Keratinocyte (primary cell): ENCODE measurements around the gene SETBP1. TPM values are rescaled to one million over a fixed set of nuclear protein-coding genes. Genes with fewer than 3 reads are reported as not detected.

ENCODE experiments used
- DNase-seq: peaks from one replicate; pipeline ENCODE4 v3.0.0-alpha.2; 2011; ENCODE audit warnings: low read depth, missing footprints, low spot score
- FAIRE-seq: peaks from 2 replicates; lab custom pipeline; 2011; peaks lifted over from hg19 to GRCh38; lab: Jason Lieb, UNC
- H2AFZ ChIP-seq: 2 replicates; pipeline ENCODE4 v1.6.0; 2012; ENCODE audit warnings: low read length, control low read depth, inconsistent platforms; ENCODE audit not compliant: control insufficient read depth
- H3K27ac ChIP-seq: 2 replicates; pipeline ENCODE4 v1.5.1; 2011; ENCODE audit warnings: low read length; ENCODE audit not compliant: control insufficient read depth, insufficient read depth
- H3K27me3 ChIP-seq: 3 replicates; pipeline ENCODE4 v1.6.0; 2011; ENCODE audit warnings: low read length; ENCODE audit not compliant: control insufficient read depth, insufficient read depth; ENCODE audit errors: extremely low read depth
- H3K36me3 ChIP-seq, 2 experiments: 2 replicates in 1 of 2; 3 replicates in 1 of 2; pipeline ENCODE4 v1.5.1; 2011; ENCODE audit warnings: low read length in 2 of 2, mild to moderate bottlenecking in 1 of 2; ENCODE audit not compliant: control insufficient read depth in 2 of 2, insufficient read depth in 2 of 2; ENCODE audit errors: extremely low read depth in 1 of 2
- H3K4me1 ChIP-seq: 3 replicates; pipeline ENCODE4 v1.5.1; 2011; ENCODE audit warnings: low read length; ENCODE audit not compliant: control insufficient read depth, insufficient read depth; ENCODE audit errors: extremely low read depth
- H3K4me2 ChIP-seq: 3 replicates; pipeline ENCODE4 v1.6.0; 2011; ENCODE audit warnings: low read depth, low read length; ENCODE audit not compliant: control insufficient read depth, insufficient read depth; ENCODE audit errors: extremely low read depth
- H3K4me3 ChIP-seq, 3 experiments: fragments of 200-600 bp in 1 of 3; sonication (generic) in 1 of 3; 2 replicates in 2 of 3; 3 replicates in 1 of 3; pipeline ENCODE4 v1.5.1; 2011 to 2016; ENCODE audit warnings: low read length in 3 of 3, mild to moderate bottlenecking in 3 of 3, control low read depth in 2 of 3, inconsistent platforms in 1 of 3, low read depth in 1 of 3, mixed read lengths in 1 of 3, mixed run types in 1 of 3, moderate library complexity in 1 of 3; ENCODE audit not compliant: control insufficient read depth in 2 of 3, insufficient read depth in 2 of 3; ENCODE audit errors: extremely low read depth in 1 of 3
- H3K79me2 ChIP-seq: 2 replicates; pipeline ENCODE4 v1.6.0; 2012; ENCODE audit warnings: low read length; ENCODE audit not compliant: control insufficient read depth, insufficient read depth
- H3K9ac ChIP-seq: 3 replicates; pipeline ENCODE4 v1.6.0; 2011; ENCODE audit warnings: low read length; ENCODE audit not compliant: control insufficient read depth, insufficient read depth; ENCODE audit errors: extremely low read depth
- H3K9me1 ChIP-seq: 3 replicates; pipeline ENCODE4 v1.6.0; 2011; ENCODE audit warnings: low read length; ENCODE audit not compliant: control insufficient read depth, insufficient read depth; ENCODE audit errors: extremely low read depth
- H3K9me3 ChIP-seq: 2 replicates; pipeline ENCODE4 v1.5.1; 2012; ENCODE audit warnings: low read depth, low read length; ENCODE audit not compliant: control insufficient read depth
- H4K20me1 ChIP-seq: 3 replicates; pipeline ENCODE4 v1.6.0; 2011; ENCODE audit warnings: low read length; ENCODE audit not compliant: control insufficient read depth, insufficient read depth; ENCODE audit errors: extremely low read depth
- EZH2 ChIP-seq: IDR thresholded peaks from one replicate; pipeline ENCODE4 v1.6.1; 2012; ENCODE audit warnings: inconsistent platforms, mild to moderate bottlenecking, low read length, moderate library complexity
- dilution Hi-C: fragments of 300-500 bp; cut with MboI; formaldehyde crosslinking; loops from one replicate; pipeline ENCODE4 v1.7.0; 2020; ENCODE audit warnings: low sequenced_read_pairs; ENCODE audit not compliant: extremely low pct_ligation_motif_present
- polyA plus RNA-seq, 5 experiments: library from polyadenylated mRNA; depleted of rRNA in 3 of 5; stranded (reverse) in 3 of 5; stranded (forward) in 1 of 5; unstranded in 1 of 5; fragments of >200 nt; gene quantifications; 1 replicate in 1 of 5; 2 replicates in 3 of 5; 3 replicates in 1 of 5; pipeline versions ENCODE4 v1.2.1 to v1.2.3, GENCODE V29; 2011 to 2012; ENCODE audit warnings: missing spikeins in 2 of 5, low read depth in 1 of 5, low replicate concordance in 1 of 5
- TF ChIP-seq, protein P1 (sequence below), 3 experiments: IDR thresholded peaks in 1 of 3; conservative IDR thresholded peaks in 1 of 3; optimal IDR thresholded peaks in 1 of 3; 2 replicates in 2 of 3; 3 replicates in 1 of 3; pipeline versions ENCODE3 to v1.5.1; 2011; ENCODE audit warnings: low read length in 3 of 3, mild to moderate bottlenecking in 3 of 3, moderate library complexity in 2 of 3, control low read depth in 1 of 3, inconsistent platforms in 1 of 3; ENCODE audit not compliant: insufficient read depth in 2 of 3; ENCODE audit errors: extremely low read depth in 1 of 3

SETBP1 gene
- polyA plus RNA-seq, 1 donor (not counting 4 experiments of a cell fraction or from before 2014, with no cell fraction given) = 3.3 TPM

DNA sequence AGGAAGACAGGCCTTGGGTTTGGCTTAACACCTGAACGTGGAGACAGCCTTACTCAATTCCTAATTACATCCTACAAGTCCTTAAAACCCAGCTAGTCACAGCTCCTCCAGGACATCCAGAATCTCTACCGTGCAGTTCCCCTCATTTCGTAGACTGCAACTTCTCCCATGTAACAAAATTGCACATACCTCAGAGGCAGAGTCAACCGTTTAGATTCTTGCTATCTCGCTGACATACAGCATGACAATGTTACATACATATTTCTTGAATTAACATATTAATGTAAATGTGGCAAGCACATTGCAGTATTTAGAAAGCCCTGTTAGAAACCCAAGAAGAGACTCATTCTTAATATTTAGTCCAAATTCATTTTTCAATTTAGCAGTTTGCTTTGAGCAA, 358.7 kb downstream of the SETBP1 start:
- Histone ChIP-seq H3K79me2 (no peaks in the 10 kb centered on the region), H3K27me3 (no peaks in the 10 kb centered on the region)
- no peak for FAIRE-seq

GRCh38 chr18:45040879-45041278, 360.2 kb downstream of the SETBP1 start:
- H3K4me3 ChIP-seq = no peak overlapping the region
- dilution Hi-C loops = no loop called here
- TF ChIP-seq, protein P1, sequence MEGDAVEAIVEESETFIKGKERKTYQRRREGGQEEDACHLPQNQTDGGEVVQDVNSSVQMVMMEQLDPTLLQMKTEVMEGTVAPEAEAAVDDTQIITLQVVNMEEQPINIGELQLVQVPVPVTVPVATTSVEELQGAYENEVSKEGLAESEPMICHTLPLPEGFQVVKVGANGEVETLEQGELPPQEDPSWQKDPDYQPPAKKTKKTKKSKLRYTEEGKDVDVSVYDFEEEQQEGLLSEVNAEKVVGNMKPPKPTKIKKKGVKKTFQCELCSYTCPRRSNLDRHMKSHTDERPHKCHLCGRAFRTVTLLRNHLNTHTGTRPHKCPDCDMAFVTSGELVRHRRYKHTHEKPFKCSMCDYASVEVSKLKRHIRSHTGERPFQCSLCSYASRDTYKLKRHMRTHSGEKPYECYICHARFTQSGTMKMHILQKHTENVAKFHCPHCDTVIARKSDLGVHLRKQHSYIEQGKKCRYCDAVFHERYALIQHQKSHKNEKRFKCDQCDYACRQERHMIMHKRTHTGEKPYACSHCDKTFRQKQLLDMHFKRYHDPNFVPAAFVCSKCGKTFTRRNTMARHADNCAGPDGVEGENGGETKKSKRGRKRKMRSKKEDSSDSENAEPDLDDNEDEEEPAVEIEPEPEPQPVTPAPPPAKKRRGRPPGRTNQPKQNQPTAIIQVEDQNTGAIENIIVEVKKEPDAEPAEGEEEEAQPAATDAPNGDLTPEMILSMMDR (optimal IDR thresholded peaks at IDR 0.05 in 1 of 3, IDR thresholded peaks at IDR 0.05 in 1 of 3, conservative IDR thresholded peaks at IDR 0.05 in 1 of 3; ENCODE audit: extremely low read depth in 1 of 3, insufficient read depth in 2 of 3, low read length in 3 of 3) = no peak
- no peak for TF ChIP-seq EZH2
- DNase-seq (no peak), FAIRE-seq (no peak)
- H3K79me2 ChIP-seq = no peaks in the 10 kb centered on the region
- no peaks in the 10 kb centered on the region for H3K27me3 ChIP-seq
- H3K4me1 ChIP-seq = no peaks in the 10 kb centered on the region
- H3K9me3 ChIP-seq = no peaks in the 10 kb centered on the region
- H3K9ac ChIP-seq = no peak overlapping the region
- H3K4me2 ChIP-seq = no peak overlapping the region
- no peak overlapping the region for H3K27ac ChIP-seq
- H3K9me1 ChIP-seq = no peaks in the 10 kb centered on the region
- no peak overlapping the region for H2AFZ ChIP-seq
- H4K20me1 ChIP-seq = no peaks in the 10 kb centered on the region
- H3K36me3 ChIP-seq = peaks cover 0 to 2% of the 10 kb centered on the region in 2 experiments

More for the DNA sequence above, 358.7 kb downstream of the SETBP1 start:
- Histone ChIP-seq H3K27ac (no peak overlapping the region), H2AFZ (no peak overlapping the region), H3K4me2 (no peak overlapping the region), H3K9ac (no peak overlapping the region), H3K4me1 (no peaks in the 10 kb centered on the region), H3K4me3 (no peak overlapping the region), H3K36me3 (peaks cover 0 to 4% of the 10 kb centered on the region in 2 experiments), H4K20me1 (no peaks in the 10 kb centered on the region), H3K9me3 (no peaks in the 10 kb centered on the region), H3K9me1 (no peaks in the 10 kb centered on the region)
- TF ChIP-seq, protein P1 (optimal IDR thresholded peaks at IDR 0.05 in 1 of 3, IDR thresholded peaks at IDR 0.05 in 1 of 3, conservative IDR thresholded peaks at IDR 0.05 in 1 of 3; ENCODE audit: extremely low read depth in 1 of 3, insufficient read depth in 2 of 3, low read length in 3 of 3) = no peak
- no peak for TF ChIP-seq EZH2
- dilution Hi-C loops = no loop called here
- DNase-seq = no peak
